ENCODE results near the gene MFN1.

MFN1 gene

DNA sequence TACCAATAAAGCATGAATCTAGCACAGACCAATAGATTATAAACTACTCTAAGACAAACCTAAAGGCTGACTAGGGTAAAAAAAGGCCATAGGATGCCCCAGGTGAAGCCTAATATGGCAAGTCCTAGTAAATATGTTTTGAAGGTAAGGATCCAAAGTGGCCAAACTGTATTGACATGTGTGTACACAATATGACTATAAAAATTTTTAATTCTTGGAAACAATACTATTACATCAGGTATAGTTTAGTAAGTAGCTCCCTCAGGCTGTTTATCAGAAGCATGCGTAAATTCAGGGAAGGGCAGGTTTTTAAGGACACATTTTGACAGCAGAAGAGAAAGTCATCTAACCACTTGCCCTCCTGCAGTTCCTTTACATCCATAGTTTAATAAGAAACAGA lies 84.9 kb downstream of the MFN1 start:
- no peak for DNase-seq

GRCh38 chr3:179436517-179436916 lies 89.0 kb downstream of the MFN1 start:
- DNase-seq = no peak

GRCh38 chr3:179438841-179439240 lies 91.3 kb downstream of the MFN1 start:
- no peak for DNase-seq

All from NCI-H2081 (cell line).